ENCODE results near the gene NFILZ. TPM values are rescaled to one million over a fixed set of nuclear protein-coding genes. Genes with fewer than 3 reads are reported as not detected.
"Not testable (repeated sequence)": the region's sequence is repeated elsewhere in the genome, so short reads cannot be mapped to it uniquely, and the experiment has no call there.

NFILZ gene
- polyA plus RNA-seq, 3 donors = not detected

DNA sequence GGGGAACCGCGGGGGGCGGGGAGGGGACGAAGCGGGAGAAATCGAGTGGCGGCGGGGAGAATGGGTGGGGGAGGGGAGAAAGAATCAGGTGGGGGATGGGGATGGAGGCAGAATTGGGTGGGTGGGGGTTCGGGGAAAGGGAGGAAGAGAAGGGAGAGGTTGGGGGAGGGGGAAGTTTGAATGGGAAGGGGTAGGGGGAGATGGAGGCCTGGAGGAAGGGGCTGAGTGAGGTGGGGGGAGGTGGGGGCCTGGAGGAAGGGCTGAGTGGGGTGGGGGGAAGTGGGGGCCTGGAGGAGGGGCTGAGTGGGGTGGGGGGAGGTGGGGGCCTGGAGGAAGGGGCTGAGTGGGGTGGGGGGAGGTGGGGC, 19.5 kb upstream of the NFILZ start:
- no peak for DNase-seq (ENCODE audit: low read depth in 3 of 3, low spot score in 2 of 3)

- no peak for DNase-seq (ENCODE audit: low read depth in 3 of 3, low spot score in 2 of 3)
Observed at GRCh38 chr19:8611391-8611876, 19.0 kb upstream of the NFILZ start.

DNA sequence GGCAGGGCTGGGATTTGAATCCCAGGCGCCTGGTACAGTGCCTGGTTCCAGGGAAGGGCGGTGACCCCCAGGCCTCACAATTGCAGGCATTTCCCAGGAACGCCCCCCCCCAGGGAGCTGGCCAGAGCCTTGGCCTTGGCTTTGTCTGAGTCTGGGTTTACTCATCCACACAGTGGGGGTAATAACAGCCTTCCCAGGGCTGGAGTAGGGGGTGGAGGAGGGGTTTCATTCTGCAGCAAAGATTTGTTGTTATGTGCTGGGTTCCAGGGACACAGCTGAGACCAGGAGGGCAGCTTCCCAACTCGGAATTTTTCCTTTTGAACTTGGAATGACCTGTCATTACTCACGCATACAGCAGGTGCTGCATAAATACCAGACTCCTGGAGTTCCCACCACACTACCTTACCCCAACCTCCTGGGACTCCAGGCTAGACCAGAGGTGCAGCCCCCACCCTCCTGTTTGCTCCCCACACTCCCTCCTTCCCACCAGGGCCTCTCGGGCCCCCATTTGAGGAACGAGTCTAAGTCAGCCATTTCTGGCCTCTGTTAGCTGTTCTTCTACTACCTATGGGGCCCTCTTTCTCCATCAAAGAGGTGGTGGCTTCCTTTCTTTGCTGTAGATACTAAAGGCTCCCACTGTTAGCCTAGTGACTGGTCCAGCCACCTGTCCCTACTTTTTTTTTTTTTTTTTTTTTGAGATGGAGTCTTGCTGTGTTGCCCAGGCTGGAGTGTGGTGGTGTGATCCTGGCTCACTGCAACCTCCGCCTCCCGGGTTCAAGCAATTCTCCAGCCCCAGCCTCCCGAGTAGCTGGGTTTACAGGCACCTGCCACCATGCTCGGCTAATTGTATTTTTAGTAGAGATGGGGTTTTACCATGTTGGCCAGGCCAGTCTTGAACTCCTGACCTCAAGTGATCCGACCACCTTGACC, 18.3 kb upstream of the NFILZ start:
- DNase-seq (ENCODE audit: low read depth in 3 of 3, low spot score in 2 of 3) = no peak

GRCh38 chr19:8612807-8613171, 17.6 kb upstream of the NFILZ start:
- DNase-seq (ENCODE audit: low read depth in 3 of 3, low spot score in 2 of 3) = no peak

GRCh38 chr19:8614455-8614854, 16.0 kb upstream of the NFILZ start:
- no peak for DNase-seq (ENCODE audit: low read depth in 3 of 3, low spot score in 2 of 3)

- DNase-seq (ENCODE audit: low read depth in 3 of 3, low spot score in 2 of 3) = no peak
Observed at GRCh38 chr19:8615024-8615423, 15.4 kb upstream of the NFILZ start.

DNA sequence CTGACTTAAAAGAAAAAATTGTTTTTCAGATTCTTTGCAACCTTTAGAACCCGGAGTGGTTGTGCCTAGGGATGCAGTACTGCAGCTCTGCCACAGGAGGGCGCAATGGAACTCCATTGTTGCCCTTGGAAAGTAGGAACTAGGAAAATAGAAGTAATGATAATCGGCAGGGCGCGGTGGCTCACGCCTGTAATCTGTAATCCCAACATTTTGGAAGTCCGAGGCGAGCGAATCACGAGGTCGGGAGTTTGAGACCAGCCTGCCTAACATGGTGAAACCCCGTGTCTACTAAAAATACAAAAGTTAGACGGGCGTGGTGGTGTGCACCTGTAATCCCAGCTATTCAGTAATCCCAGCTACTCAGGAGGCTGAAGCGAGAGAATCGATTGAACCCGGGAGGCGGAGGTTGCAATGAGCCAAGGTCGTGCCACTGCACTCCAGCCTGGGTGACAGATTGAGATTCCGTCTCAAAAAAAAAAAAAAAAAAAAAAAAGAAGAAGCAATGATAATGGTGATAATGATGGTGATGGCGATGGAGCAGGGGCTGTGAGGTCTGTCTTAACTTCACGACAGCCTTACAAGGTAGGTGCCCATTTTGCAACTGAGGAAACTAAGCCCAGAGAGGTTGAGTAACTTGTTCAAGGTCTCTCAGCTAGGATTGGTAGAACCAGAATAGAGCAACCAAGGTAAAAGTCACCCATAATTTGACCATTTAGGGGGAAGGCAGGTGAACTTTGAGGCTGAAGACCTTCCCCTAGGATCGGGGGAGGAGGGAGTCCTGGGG, 14.4 kb upstream of the NFILZ start:
- DNase-seq (ENCODE audit: low read depth in 3 of 3, low spot score in 2 of 3) = no peak

- no peak for DNase-seq (ENCODE audit: low read depth in 3 of 3, low spot score in 2 of 3)
Observed at GRCh38 chr19:8616861-8617260, 13.6 kb upstream of the NFILZ start.

GRCh38 chr19:8617325-8617724, 13.1 kb upstream of the NFILZ start:
- not testable (repeated sequence) for DNase-seq (ENCODE audit: low read depth in 3 of 3, low spot score in 2 of 3)

GRCh38 chr19:8617984-8618383, 12.4 kb upstream of the NFILZ start:
- DNase-seq (ENCODE audit: low read depth in 3 of 3, low spot score in 2 of 3) = no peak

DNA sequence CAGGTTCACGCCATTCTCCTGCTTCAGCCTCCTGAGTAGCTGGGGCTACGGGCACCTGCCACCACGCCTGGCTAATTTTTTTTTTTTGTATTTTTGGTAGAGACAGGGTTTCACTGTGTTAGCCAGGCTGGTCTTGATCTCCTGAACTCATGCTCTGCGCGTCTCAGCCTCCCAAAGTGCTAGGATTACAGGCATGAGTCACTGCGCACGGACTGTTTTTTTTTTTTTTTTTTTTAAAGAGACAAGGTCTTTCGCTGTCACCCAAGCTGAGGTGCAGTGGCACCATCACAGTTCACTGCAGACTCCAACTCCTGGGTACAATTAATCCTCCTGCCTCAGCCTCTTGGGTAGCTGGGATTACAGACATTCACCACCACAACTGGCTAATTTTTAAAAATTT, 11.7 kb upstream of the NFILZ start:
- DNase-seq (ENCODE audit: low read depth in 3 of 3, low spot score in 2 of 3) = no peak

DNA sequence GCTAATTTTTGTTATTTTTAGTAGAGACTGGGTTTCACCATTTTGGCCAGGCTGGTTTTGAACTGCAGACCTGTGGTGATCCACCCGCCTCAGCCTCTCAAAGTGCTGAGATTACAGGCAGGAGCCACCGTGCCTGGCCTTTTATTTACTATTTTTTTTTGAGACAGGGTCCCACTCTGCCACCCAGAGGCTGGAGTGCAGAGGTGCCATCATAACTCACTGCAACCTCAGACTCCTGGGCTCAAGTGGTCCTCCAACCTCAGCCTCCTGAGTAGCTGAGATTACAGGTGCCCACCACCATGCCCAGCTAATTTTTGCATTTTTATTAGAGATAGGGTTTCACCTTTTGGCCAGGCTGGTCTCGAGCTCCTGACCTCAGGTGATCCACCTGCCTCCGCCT, 7.5 kb upstream of the NFILZ start:
- not testable (repeated sequence) for DNase-seq (ENCODE audit: low read depth in 3 of 3, low spot score in 2 of 3)

- DNase-seq (ENCODE audit: low read depth in 3 of 3, low spot score in 2 of 3) = no peak
Observed at GRCh38 chr19:8626842-8627241, 3.6 kb upstream of the NFILZ start.

DNA sequence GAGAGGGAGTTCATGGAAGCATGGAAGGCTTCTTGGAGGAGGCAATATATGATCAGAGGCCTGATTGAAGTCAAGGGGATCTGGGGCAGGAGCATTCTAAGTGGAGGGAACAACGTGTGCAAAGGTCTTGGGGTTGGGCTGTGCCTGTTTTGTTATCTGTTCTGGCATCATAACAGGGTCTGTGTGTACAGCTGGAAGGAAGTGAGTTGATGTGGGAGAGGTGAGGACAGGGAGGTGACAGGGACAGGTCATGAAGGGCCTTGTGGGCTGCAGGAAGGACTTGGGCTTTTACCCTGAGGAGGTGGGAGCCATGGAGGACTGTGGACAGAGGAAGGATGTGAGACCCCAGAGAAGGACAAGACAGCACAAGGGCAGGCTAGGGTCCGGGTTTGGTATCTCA, 1.2 kb upstream of the NFILZ start:
- DNase-seq (ENCODE audit: low read depth in 3 of 3, low spot score in 2 of 3) = no peak

DNA sequence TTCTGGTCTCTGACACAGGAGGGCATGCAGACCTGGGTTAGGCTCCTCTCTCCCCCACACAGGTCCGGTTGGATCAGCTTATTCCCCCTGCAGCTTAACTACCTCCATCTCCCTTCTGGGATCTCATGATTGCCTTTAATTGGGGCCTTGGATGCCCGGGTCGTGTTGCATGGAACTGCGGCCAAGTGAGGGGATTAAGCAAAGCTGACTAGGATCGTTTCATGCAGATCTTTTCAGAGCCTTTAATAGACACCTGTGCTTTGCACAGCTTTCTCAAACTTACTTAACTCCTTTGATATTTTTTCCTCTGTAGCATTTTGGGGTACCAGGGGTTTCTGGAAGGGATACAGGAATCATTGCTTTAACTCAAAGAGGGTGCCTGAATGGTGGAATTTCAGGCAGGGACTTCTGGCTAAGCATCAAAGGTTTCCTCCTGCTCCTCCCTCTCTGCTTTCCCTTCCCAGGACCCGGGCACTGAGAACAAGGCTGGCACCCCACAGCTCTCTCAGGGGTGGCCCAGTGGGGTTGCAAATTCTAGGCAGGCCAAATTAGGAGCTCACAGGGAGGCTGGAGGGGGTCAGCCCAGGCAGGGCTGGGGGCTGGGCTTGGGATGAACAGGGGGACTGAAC, 477 bp downstream of the NFILZ start:
- DNase-seq (ENCODE audit: low read depth in 3 of 3, low spot score in 2 of 3) = no peak

DNA sequence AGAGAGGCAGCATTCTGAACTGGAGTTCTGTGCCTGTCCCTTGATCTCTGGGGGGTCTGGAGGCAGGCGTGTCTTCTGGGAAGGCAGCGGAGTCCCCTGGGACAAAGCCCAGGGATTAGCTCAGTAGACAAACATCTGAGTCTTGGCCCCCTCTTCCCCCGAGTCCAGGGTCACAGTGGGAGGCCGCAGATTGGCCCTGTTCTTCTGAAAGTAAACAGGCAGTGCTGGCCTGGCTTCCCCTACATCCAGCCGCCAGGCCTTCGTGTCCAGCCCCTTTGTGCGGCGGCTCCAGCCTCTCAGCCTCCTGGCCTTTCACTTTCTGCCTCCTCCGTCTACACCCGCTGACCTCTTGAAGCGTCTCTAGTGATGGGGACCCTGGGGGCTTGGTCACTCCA, 989 bp downstream of the NFILZ start:
- DNase-seq (ENCODE audit: low read depth in 3 of 3, low spot score in 2 of 3) = no peak

DNA sequence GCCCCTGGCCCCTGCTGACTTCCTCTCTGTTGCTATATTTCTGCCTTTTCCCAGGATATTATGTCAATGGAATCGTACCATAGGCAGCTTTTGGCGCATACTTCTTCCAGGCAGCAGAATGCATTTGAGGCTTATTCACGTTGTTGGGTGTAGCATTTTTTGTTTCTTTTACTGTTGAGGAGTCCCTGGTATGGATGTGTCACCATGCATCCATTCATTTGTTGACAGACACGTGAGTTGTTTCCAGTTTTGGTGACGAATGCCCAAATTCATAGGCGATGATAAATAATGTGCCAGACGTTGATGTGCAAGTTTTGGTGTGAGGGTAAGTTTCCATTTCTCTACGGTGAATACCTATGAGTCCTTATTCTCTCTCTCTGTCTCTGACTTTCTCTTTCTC, 5.0 kb downstream of the NFILZ start:
- DNase-seq (ENCODE audit: low read depth in 3 of 3, low spot score in 2 of 3) = no peak

- not testable (repeated sequence) for DNase-seq (ENCODE audit: low read depth in 3 of 3, low spot score in 2 of 3)
Observed at GRCh38 chr19:8637070-8637469, 6.6 kb downstream of the NFILZ start.

DNA sequence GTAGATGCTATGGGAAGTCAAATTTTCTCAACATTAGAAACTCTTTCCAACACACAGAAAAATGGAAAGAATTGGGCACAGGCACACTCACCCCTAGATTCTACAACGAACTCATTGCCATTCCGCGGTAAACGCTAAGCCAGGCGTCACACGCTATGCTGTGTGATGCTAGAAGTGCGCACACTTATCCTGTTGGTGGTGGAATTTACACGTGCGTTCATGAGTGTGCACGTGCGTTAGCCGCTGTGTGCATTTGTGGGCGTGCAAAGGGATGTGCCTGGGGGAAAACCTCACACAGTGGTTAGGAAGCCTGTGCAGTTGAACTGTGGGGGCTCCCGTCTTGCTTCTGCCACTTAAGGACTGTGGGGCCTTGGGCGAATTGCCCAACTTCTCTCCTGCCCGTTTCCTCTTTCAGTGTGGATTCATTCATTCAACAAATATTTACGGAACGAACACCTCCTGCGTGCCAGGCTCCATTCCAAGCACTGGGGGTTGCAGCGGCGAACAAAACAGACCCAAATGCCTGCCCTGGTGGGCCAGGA, 7.7 kb downstream of the NFILZ start:
- no peak for DNase-seq (ENCODE audit: low read depth in 3 of 3, low spot score in 2 of 3)

- DNase-seq (ENCODE audit: low read depth in 3 of 3, low spot score in 2 of 3) = no peak
Observed at GRCh38 chr19:8639821-8640401, 9.5 kb downstream of the NFILZ start.

Data from right renal cortex interstitium (tissue), 3 donors.